HG03280 (cell line): ENCODE data around the gene ENDOU.

Experiments used
- ATAC-seq: cut with Tn5 transposase; IDR thresholded peaks from one replicate; pipeline ENCODE4 v1.9.1; 2021; ENCODE audit warnings: mild to moderate bottlenecking, moderate library complexity; ENCODE audit not compliant: unreplicated experiment

Gene ENDOU, protein sequence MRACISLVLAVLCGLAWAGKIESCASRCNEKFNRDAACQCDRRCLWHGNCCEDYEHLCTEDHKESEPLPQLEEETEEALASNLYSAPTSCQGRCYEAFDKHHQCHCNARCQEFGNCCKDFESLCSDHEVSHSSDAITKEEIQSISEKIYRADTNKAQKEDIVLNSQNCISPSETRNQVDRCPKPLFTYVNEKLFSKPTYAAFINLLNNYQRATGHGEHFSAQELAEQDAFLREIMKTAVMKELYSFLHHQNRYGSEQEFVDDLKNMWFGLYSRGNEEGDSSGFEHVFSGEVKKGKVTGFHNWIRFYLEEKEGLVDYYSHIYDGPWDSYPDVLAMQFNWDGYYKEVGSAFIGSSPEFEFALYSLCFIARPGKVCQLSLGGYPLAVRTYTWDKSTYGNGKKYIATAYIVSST

DNA sequence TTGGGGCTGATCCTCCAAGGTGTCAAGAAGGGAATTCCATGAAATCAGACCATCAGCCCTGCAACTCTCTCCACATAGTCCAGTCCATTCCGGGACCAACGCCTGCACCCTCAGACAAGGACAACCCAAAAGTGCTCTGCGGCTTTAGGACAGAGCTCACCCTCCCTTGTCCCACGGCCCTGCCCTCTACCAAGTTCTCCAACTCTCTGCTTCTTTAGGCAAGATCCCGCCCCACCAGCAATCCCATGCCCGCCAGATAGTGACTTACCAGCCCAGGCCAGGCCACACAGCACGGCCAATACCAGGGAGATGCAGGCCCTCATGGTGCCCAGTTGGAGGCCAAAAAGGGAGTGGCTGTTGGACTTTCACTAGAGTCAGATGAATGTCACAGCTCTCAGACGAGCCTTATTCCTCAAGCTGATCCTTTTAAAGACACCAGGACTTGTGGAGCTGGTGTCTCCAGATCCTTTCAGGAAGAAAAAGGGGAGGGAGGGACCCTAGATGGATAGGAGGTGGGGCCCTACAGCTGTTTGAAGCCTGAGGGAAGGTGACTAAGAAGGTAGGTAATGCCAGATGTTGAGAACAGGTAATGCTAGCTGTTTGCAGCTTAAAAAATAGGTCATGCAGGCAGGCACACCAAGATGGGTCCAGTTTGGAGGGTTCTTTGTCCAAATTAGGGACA is at the start of gene ENDOU:
TSS of gene ENDOU (minus strand) at position 400 of the 682 bp plus-strand sequence. CDS start at position 323, 77 bp downstream.
- ATAC-seq, result no peak

DNA sequence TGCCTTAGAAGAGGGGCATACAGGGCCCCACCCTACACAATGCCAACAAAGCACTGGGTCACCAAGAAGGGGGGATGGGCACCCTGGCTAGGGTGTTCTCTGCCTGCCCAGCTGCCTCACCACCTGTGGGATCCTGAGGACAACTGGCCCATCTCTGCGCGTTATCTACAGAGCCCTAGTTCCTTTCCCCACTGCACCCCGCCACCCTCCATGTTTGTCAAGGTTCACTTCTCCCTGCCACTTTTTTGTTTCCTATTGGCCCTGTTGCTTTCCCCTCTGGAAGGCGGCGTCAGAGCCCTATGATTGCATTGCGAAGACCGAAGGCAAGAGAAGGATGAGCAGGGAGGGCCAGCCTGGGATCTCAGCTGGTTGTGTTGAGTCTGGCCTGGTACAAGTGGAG is 49.4 kb upstream of the ENDOU start:
- no peak for ATAC-seq

DNA sequence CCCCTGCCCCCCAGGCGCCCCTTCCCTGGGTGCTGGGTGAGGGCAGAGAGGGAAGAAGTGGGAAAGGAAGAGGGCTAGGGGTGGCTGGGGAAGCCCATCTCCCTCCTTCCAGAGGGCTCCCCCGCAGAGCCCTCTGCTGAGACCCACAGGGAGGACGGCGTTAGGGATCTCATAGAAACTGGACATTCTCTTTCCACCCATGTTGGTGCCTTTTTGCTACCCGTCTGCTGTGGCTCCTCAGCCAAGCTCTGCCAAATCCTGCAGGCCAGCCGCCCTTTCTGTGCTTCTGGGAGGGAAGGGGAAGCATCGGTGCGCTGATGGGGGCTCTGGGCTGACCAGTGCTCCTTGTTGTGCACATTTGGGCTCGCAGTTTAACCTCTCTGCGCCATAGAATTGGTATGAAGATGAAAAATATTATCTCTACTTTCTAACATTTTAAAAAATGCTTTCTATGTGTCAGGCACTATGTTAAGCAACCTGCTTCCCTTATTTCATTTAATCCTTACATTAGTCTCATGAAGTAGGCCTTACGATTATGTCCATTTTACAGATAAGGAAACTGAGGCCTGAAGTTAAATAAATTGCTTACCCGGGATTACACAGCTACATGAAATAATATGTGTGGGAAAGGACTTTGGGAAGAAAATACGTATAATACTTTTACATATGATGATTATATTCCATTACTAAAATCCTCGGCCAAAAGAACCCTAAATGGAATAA is 48.7 kb upstream of the ENDOU start:
- ATAC-seq, result no peak

DNA sequence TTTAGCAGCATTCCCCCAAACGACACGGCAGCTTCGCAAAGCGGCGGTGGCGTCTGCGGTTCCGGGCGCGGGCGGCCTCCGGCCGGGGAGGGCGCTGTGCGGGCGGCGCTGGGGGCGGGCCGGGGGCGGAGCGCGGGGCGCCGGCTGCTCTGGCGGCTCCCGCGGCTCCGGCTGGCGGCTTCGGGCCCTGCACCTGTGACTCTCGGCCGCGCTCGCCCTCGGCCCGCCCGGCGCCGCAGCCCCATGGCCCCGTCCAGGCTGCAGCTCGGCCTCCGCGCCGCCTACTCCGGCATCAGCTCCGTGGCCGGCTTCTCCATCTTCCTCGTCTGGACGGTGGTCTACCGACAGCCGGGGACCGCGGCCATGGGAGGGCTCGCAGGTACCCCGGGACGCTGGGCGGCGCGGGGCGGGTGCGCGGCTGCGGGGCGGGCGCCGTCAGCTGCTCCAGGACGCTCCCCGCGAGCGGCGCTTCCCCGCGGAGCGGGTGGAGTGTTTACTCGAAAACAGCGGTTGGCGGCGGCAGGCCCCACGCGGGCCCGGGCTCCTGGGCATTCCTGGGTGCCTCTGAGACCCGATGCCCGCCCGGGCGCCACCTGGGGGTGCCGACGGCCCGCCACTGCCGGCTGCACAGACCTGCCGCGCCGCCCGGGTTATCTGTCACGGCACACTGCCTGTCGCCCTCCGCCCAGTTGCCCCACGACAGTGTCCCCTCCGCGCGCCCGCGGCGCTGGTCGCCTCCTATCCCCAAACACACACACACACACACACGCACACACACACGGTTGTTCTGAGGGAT is 48.0 kb upstream of the ENDOU start, which contains the start of gene SLC48A1:
TSS of gene SLC48A1 (plus strand) at position 177 of the 796 bp plus-strand sequence. CDS start at position 244, 67 bp downstream.
- ATAC-seq, result peak; percentile 85

DNA sequence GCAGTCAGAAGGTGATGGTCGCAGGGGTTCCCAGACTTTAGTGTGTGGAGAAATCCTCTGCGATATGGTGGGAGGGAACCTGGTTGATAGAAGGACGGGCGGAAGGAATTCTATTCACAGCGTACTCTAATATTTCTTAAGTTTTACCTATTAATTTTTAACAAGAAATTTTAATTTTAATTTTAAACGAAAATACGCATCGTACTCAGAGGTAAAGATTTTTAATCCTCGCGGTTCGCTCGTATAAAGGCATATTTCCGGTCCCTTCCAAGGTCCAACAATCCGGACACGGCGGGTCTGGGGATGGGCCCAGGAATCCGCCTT is 47.4 kb upstream of the ENDOU start:
- ATAC-seq, result no peak

DNA sequence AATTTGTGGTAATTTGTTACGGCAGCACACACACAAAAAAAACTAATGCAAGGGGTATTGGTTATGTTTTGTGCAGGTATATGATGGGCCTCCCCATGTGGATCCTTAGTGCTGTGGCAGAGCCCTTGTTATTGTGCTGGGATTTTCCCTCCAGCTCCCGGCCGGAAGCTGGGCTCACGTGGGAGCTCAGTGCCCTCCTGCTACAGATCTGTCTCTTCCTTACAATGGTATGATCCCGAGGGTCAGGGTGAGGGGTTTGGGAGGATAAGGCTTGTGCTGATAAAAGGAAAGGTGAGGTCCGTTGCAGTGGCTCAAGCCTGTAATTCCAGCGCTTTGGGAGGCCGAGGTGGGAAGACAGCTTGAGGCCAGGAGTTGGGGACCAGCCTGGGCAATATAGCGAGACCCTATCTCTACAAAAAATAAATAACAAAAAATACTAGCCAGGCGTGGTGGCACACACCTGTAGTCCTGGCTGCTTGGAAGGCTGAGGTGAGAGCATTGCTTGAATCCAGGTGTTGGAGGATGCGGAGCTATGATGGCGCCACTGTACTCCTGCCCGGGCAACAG is 46.9 kb upstream of the ENDOU start:
- ATAC-seq, result no peak

DNA sequence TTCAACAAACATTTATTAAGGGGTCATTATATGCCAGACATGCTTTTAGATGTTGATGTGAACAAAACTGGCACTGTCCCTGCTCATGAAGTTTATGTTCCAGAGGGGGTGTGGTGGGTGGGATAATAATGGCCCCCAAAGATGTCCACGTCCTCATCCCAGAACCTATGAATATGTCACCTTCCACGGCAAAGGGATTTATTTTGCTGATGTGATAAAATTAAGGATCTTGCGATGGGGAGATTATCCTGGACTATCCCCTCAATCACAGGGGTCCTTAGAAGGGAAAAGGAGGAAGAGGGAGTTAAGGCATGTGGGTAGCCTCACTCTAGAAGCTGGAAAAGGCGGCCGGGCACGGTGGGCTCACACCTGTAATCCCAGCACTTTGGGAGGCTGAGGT is 46.0 kb upstream of the ENDOU start:
- no peak for ATAC-seq

DNA sequence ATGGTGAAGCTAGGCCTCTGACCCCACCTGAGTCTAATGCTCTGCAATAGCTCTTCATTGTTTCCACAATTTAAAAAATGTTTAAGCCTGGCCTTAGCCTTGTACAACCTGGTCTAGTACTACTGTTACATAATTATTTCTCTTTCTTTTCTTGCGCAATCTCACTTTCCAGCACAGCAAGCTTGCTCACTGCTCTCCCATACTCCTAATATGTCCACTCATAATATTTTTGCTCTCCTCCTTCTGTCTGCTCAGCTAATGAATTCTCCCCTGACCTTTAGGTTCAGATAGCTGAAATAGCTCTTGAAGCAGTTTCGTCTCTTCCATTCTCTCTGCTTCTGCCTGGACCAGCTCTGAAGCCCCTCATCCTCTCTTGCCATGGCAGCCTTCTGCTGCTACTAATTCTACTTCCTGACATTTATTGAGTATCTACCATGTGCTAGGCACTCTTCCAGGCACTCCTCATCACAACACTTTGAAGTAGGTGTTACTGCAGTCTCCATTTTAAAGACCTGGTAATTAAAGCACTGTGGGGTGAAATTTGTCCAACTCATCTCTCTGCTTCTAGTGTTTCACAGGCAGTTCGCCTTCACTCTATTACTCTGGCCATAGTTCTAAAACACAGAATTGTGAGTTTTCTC is 44.9 kb upstream of the ENDOU start:
- no peak for ATAC-seq

DNA sequence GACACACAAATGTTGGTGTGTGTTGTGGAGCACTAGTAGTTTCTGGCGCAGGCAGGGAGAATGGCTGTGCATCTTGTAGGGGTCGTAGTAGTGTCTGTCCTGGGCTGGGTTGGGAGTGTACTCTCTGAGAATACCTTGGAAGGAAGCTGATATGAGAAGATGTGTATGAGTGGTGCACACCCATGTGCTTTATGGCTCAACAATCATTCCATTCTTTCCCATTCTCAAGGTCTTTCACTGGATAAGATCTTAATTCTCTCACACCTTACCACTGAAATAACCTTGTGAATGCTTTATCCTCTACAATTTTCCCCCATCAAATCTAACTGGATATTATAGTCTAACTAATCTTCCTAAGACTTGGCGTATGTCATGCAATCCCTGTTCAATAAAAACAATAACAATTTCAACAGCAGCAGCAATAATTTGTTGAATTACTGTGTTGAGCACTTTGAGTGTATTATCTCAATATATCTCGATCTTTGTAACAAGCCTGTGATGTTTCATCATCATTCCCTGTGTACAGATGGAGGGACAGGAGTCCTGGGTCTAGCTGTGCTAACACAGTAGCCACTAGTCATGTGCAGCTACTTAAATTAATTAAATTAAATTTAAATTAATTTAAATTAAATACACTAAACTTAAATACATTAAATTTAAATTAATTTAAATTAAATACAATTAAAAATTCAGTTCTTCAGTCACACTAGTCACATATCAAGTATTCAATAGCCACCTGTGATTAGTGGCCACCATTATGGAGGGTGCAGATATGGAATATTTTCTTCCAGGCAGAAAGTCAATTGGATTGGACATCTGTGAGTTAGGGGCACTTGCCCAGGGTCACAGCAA is 44.2 kb upstream of the ENDOU start:
- no peak for ATAC-seq

DNA sequence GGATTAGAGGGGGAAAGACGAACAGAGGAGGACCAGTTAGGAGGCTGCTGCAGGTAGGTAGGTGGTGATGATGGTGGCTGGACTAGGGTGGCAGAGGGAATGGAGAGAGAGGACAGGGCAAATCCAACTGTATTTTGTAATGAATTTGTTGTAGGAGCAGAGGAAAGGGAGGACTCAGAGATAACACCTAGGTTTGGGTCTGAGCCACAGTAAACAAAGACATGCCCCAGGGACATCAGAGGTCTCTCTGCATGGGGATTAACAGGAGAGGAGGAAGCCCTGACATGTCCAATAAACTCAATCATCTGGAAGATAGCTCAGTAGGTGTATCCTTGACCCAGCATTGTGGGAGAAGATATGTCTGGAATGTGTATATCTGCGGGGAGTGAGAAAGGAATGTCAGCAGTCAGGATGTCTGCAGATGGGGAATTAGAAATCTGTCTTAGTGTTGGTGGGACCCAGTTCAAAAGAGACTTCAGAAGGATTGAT is 43.1 kb upstream of the ENDOU start:
- no peak for ATAC-seq

DNA sequence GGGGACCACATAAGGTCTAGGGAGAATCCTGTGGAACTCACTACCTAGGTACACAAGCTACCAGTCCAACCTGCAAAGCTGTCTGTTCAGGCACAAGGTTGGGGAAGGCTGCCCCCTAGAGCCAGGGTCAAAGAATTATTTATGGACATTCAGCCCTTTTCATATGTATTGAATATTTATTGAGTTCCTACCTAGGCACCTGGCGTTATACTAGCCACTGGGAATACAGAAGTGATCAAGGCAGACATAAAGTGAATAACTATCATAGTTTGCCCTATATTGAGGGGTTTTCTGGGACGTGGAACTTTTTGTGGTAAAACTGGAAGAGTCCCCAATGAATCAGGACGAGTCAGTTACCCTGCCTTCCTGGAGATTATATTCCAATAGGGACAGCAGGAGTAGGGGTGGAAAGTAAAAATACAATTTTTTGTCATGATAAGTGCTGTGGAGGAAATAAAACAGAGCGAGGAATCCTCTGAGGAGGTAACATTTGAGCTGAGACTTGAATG is 42.0 kb upstream of the ENDOU start:
- no peak for ATAC-seq

DNA sequence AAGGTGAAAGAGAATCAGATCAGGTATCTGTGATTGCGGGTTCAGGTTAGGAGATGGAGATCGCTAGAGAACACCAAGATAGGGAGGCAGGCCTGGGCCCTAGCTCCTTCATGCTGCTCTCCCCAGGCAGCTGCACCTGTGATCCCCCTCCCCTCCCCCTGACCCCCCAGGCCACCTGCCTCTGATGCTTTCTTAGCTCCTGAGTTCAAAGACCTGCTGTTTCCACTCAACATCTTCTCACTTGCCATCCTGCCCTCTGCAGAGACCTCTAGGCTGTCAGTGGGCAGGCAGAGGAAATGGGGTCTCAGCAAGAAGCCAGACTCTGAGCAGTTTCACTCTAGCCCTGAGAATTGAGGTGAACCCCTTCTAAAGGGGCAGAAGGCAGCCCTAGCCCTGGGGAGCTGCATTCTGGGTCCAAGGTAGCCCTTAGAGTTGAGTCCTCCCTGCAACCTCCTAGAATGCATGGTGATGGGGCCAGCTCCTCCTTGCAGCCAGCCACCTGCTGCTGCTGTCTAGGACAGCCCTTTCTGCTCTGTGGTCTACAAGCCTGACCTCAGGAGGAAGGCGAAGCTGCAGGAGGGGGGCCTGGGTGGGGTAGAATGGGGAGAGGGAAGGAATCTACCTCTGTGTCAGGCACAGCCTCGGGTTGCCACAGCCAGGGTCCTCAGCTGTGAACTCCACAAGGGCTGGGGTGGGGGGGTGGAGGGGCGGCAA is 41.4 kb upstream of the ENDOU start:
- ATAC-seq, result no peak

DNA sequence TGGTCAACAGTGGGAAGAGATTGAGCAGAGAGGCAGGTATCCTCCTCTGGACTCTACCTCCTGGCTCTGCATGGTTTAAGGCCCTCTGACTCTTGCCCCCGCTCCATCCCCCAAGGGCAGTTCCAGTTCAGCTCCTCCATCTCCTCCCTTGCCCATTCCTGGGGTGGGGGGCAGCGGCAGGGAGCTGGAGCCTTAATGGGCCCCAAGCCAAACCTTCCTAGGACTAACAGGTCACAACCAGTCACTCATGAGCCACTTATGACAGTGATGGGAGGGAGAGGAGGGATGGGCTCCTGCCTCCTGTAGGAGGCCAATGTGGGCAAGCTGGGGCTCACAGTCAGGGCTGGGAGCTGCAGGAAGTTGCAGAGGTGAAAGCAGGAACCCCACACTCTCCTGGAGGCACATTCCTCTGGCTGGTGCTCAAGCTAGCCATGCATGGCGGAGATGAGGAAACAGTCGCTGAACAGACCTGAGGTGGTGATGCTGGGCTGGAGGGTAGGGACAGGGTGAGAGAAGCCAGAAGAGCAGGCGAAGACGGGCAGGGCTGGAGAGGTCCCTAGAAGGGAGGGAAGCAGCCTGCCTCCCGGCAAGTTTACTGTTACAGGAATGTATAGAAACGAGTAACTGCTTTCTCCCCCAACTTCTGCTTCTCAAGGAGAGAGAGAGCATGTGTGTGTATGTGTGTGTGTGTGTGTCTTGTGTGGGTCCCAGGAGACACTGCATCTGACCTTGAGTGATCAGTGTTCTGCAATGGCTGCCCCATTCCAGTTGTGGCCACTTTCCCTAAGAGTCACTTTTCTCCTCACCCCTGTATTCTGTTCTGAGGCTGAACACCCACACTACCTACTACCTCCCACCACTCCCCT is 38.4 kb upstream of the ENDOU start:
- ATAC-seq, result no peak

DNA sequence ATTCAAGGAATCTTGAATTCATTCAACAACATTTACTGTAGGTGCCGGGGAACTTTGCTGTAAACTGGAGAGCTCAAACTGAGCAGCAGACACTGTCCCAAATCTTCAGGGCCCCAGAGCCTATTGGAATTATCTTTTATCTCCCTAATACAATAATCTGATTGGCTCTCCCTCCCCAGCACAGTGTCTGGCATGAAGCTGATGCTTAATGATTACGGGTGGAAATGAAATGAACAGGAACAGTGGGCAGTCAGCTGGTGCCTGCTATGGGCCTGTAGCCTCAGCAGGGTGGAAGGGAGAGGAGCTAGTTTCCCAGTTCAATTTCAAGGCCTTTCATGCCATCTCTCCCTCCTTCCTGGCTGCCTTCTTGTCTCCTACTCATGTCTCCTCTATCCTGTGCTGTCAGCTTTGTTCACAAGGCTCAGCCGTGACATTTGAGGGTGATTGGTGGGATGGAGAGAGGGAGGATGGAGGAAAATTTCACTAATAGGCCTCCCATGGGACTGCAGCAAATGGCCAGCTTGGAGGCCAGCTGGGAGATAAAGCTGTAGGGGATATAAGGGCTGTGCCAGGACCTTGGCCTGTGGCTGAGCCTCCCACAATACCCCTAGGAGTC is 37.7 kb upstream of the ENDOU start:
- no peak for ATAC-seq

DNA sequence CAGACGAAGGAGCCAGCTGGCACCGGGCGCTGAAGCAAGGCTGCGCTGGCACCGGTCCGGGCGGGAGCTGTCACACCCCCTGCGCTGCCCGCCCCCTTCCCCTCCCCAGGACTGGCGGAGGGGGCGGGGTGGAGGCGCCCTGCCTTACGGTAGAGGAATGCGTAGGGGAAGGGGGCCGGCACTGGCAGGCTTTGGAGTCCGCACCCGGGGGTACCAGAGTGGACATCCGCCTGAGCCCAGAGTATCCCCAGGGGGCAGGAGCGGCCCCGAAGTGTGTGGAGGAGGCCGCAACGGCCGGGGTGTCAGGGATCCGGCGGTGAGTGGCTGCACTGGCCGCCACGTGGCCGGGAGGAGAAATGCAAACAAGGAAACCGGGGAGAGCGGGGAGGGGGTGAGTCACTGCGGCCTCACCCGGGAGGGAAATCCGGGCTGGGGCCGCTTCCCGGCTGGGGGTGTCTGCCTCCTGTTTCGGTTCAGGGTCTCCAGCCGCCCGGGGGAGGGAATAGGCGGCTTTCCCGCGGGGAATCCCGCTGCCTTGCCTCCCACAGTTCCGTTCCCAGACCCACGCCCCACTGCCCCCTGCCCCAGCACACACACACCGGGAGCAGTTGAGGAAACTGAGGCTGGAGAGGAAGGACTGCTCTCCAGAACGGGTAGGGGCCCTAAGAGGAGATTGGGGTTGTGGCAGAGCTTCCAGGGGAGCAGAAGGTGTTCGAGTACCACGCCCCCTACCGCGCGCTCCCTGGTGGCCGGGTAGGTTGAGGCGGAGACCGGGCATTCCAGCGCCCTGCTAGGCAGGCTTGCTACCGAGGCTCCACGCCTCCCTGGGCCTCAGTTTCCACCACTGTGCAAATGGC is 33.8 kb upstream of the ENDOU start, which contains the start of gene RAPGEF3:
TSS of gene RAPGEF3 (minus strand) at position 47 of the 857 bp plus-strand sequence. CDS start 324 bp downstream, outside the sequence.
- ATAC-seq, result peak; percentile 51

DNA sequence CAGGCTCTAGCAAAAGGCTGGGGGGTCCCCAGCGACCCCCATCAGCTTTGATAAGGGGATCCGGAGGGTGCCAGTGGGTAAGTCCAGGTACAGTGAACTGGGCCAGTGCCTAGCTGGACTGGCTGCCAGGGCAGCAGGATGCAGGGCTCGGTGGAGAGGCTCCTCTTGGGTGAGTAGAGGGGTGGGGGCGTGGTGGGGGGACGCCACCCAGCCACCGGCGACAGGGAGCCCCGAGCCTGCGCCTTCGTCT is 33.2 kb upstream of the ENDOU start:
- no peak for ATAC-seq
